A549 (cell line): ENCODE data around the gene IGFALS. TPM values are rescaled to one million over a fixed set of nuclear protein-coding genes. Genes with fewer than 3 reads are reported as not detected.

Experiments used
- ATAC-seq, 2 experiments: fragments of 200-7000 bp in 1 of 2; fragments of >200 bp in 1 of 2; cut with Nextera tagmentation in 1 of 2; cut with Tn5 transposase in 1 of 2; 3 replicates each; pipeline versions ENCODE4 v1.8.0 to v1.9.1; 2018 to 2020; ENCODE audit warnings: mild to moderate bottlenecking in 1 of 2, moderate library complexity in 1 of 2
- CTCF ChIA-PET: fragments of 300-600 bp; sonication (Branson Sonifier 250); formaldehyde crosslinking; extraction: SDS; loops from one replicate; lab custom pipeline; 2021; ENCODE audit warnings: antibody characterized with exemption, inconsistent platforms; lab: Yijun Ruan, JAX
- POLR2A ChIA-PET: fragments of 350-600 bp; formaldehyde crosslinking; extraction: SDS; loops from one replicate; lab custom pipeline; 2021; ENCODE audit warnings: antibody characterized with exemption, inconsistent platforms; lab: Yijun Ruan, JAX
- DNase-seq, 2 experiments: peaks; one replicate each; pipeline versions ENCODE4 v3.0.0 to v3.0.0-alpha.2; 2011 to 2016; ENCODE audit warnings: low read depth in 1 of 2, low spot score in 1 of 2
- FAIRE-seq: peaks from 2 replicates; lab custom pipeline; 2011; peaks lifted over from hg19 to GRCh38; lab: Jason Lieb, UNC
- H3K27ac ChIP-seq, 2 experiments: fragments of >200 bp; sonication (Bioruptor Twin); formaldehyde crosslinking; 3 replicates each; pipeline ENCODE4 v1.5.1; 2016 to 2017
- H3K4me1 ChIP-seq: fragments of >200 bp; sonication (Bioruptor Twin); formaldehyde crosslinking; 3 replicates; pipeline ENCODE4 v1.6.1; 2016
- H3K4me2 ChIP-seq: fragments of >200 bp; sonication (Bioruptor Twin); formaldehyde crosslinking; 3 replicates; pipeline ENCODE4 v1.6.1; 2016
- H3K4me3 ChIP-seq: fragments of >200 bp; sonication (Bioruptor Twin); formaldehyde crosslinking; 3 replicates; pipeline ENCODE4 v1.5.1; 2016
- H3K9me3 ChIP-seq: fragments of >200 bp; sonication (Bioruptor Twin); formaldehyde crosslinking; 3 replicates; pipeline ENCODE4 v1.6.1; 2016
- CBX2 ChIP-seq: fragments of 200-600 bp; sonication (generic); IDR thresholded peaks from 2 replicates; pipeline ENCODE4 v1.6.1; 2016; ENCODE audit warnings: low read depth, mild to moderate bottlenecking, borderline replicate concordance
- EP300 ChIP-seq, 2 experiments: fragments of >200 bp; sonication (Bioruptor Twin); formaldehyde crosslinking; IDR thresholded peaks; 2 replicates in 1 of 2; 3 replicates in 1 of 2; pipeline ENCODE4 v1.6.1; 2016 to 2017
- FOSB ChIP-seq: fragments of 250-450 bp; sonication (Bioruptor Pico); IDR thresholded peaks from 2 replicates; pipeline ENCODE4 v1.5.0; 2020; ENCODE audit warnings: mild to moderate bottlenecking, moderate library complexity
- FOSL2 ChIP-seq, 2 experiments: fragments of 450-650 bp in 1 of 2; fragments of >200 bp in 1 of 2; sonication (Bioruptor Twin) in 1 of 2; formaldehyde crosslinking; IDR thresholded peaks; 2 replicates each; pipeline versions ENCODE4 v1.5.0 to v1.6.1; 2016 to 2020; ENCODE audit warnings: mild to moderate bottlenecking in 1 of 2, moderate library complexity in 1 of 2
- GATA3 ChIP-seq: IDR thresholded peaks from 2 replicates; pipeline ENCODE4 v1.6.1; 2012; ENCODE audit warnings: borderline replicate concordance
- HDAC2 ChIP-seq: fragments of 200-600 bp; sonication (generic); IDR thresholded peaks from 2 replicates; pipeline ENCODE4 v1.6.1; 2016
- KDM1A ChIP-seq: fragments of 200-600 bp; sonication (generic); IDR thresholded peaks from 2 replicates; pipeline ENCODE4 v1.6.1; 2016; ENCODE audit warnings: low read depth, mild to moderate bottlenecking
- MAX ChIP-seq: IDR thresholded peaks from 2 replicates; pipeline ENCODE4 v1.6.1; 2012
- MAZ ChIP-seq: fragments of 150-350 bp; IDR thresholded peaks from 2 replicates; pipeline ENCODE4 v1.6.1; 2014; ENCODE audit warnings: antibody characterized with exemption, low read depth, low read length, borderline replicate concordance
- NFE2L2 ChIP-seq: fragments of 150-350 bp; conservative IDR thresholded peaks from 2 replicates; pipeline ENCODE4 v1.6.1; 2014; ENCODE audit warnings: low read length
- NR3C1 ChIP-seq: fragments of >200 bp; sonication (Bioruptor Twin); formaldehyde crosslinking; IDR thresholded peaks from 3 replicates; pipeline ENCODE4 v1.6.1; 2017
- PHF8 ChIP-seq: fragments of 200-600 bp; sonication (generic); IDR thresholded peaks from 2 replicates; pipeline ENCODE4 v1.6.1; 2016; ENCODE audit warnings: low read depth, mild to moderate bottlenecking, antibody characterized with exemption, moderate library complexity, borderline replicate concordance
- RAD21 ChIP-seq, 2 experiments: fragments of >200 bp in 1 of 2; sonication (Bioruptor Twin) in 1 of 2; formaldehyde crosslinking in 1 of 2; IDR thresholded peaks in 1 of 2; conservative IDR thresholded peaks in 1 of 2; 2 replicates in 1 of 2; 3 replicates in 1 of 2; pipeline ENCODE4 v1.6.1; 2012 to 2018; ENCODE audit warnings: inconsistent platforms in 1 of 2
- RARB ChIP-seq: fragments of 250-450 bp; sonication (Bioruptor Pico); IDR thresholded peaks from 2 replicates; pipeline ENCODE4 v1.8.0; 2021; ENCODE audit warnings: mild to moderate bottlenecking, moderate library complexity
- RCOR1 ChIP-seq: fragments of 150-350 bp; IDR thresholded peaks from 2 replicates; pipeline ENCODE4 v1.6.1; 2014; ENCODE audit warnings: antibody characterized with exemption, low read length, low read depth
- ZC3H11A ChIP-seq: fragments of 450-650 bp; IDR thresholded peaks from 2 replicates; pipeline ENCODE4 v1.6.1; 2014; ENCODE audit warnings: antibody characterized with exemption, mild to moderate bottlenecking
- ZSCAN20 ChIP-seq: fragments of 250-450 bp; sonication (Bioruptor Pico); IDR thresholded peaks from 2 replicates; pipeline ENCODE4 v1.8.0; 2022; ENCODE audit warnings: mild to moderate bottlenecking, moderate library complexity
- WGBS: methylation state at CpG from one replicate; pipeline ENCODE4 v1.1.6; 2017; ENCODE audit errors: missing lambda C conversion rate; 5-methylcytosine and 5-hydroxymethylcytosine counted together
- polyA plus RNA-seq, 4 experiments: library from polyadenylated mRNA; depleted of rRNA in 3 of 4; stranded (reverse); fragments of >200 nt; fragmentation: RNase III in 1 of 4; extraction: RNeasy Plus Mini Kit Qiagen cat#74134 plus additional on column Dnase treatment in 1 of 4; gene quantifications; 2 replicates in 3 of 4; 3 replicates in 1 of 4; pipeline ENCODE4 v1.2.3, GENCODE V29; 2011 to 2017
- TF ChIP-seq, protein P1 (sequence below): fragments of 200-600 bp; sonication (generic); IDR thresholded peaks from 2 replicates; pipeline ENCODE4 v1.6.1; 2016; ENCODE audit warnings: antibody characterized with exemption, mild to moderate bottlenecking, moderate library complexity
- TF ChIP-seq, protein P2 (sequence below): fragments of >200 bp; sonication (Bioruptor Twin); formaldehyde crosslinking; IDR thresholded peaks from 3 replicates; pipeline ENCODE4 v1.6.1; 2016

The IGFALS gene
- polyA plus RNA-seq, 2 of the 4 experiments (the other 2 are of a cell fraction): 0.08 TPM; not detected in 1

- no peak for TF ChIP-seq RARB (CRISPR knock-in tag)
- TF ChIP-seq HDAC2: no peak
- no peak for TF ChIP-seq ZC3H11A
- no peak overlapping the region for H3K4me3 ChIP-seq
- POLR2A ChIA-PET: no interaction called here
- H3K4me2 ChIP-seq: no peak overlapping the region
- FAIRE-seq (no peak), ATAC-seq (no peak), DNase-seq (no peak)
- WGBS: 93% methylated on average over 30 of the region's 30 CpGs
- H3K4me1 ChIP-seq: no peaks in the 10 kb centered on the region
- no peak overlapping the region for H3K27ac ChIP-seq
- no peaks in the 10 kb centered on the region for H3K9me3 ChIP-seq
- CTCF ChIA-PET: interaction anchor here (1.3 to 8.5 kb wide), 3 partner anchors 12 to 55 kb away, joined by 3 to 56 read pairs (median 15); partner anchors contain the start of gene MAPK8IP3
These were observed 31.2 kb downstream of the IGFALS start for GRCh38 chr16:1762196-1762878.

DNA sequence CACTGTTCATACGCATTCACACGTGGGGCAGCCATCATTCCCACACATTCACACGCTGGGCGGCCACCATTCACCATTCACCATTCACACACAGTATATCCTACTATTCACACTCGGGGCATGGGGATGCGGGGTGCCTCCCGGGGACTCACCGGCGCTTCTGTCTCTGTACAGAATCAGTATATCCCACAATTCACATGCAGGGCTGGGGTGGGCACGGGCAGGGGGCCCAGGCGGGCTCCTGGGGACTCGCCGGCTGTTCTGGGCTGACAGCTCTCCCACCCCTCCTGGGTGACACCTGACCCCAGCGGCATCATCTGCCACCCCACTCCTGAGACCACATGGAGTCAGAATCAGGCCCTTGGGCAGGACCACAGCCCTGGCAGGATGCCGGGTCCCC lies 31.8 kb downstream of the IGFALS start:
- no peak for ATAC-seq

GRCh38 chr16:1760911-1761310 lies 32.6 kb downstream of the IGFALS start:
- Histone ChIP-seq H3K27ac (no peak overlapping the region), H3K4me2 (no peak overlapping the region), H3K4me1 (no peaks in the 10 kb centered on the region), H3K4me3 (no peak overlapping the region), H3K9me3 (no peaks in the 10 kb centered on the region)
- ChIA-PET POLR2A (no interaction called here), CTCF (interaction anchor here (0.8 to 1.6 kb wide), 6 partner anchors 8 to 151 kb away, joined by 3 to 6 read pairs (median 4); partner anchors contain the start of genes MAPK8IP3 and NME3)
- ATAC-seq (no peak), FAIRE-seq (no peak), DNase-seq (no peak)
- 93% methylated on average over 15 of the region's 15 CpGs for WGBS
- TF ChIP-seq MAX: no peak
- TF ChIP-seq FOSL2 (IDR thresholded peaks at IDR 0.05): no peak
- no peak for TF ChIP-seq FOSL2 (CRISPR knock-in tag; IDR thresholded peaks at IDR 0.05)
- TF ChIP-seq MAZ: no peak
- TF ChIP-seq KDM1A: no peak
- no peak for TF ChIP-seq RCOR1
- TF ChIP-seq FOSB (CRISPR knock-in tag): no peak
- TF ChIP-seq NR3C1: no peak
- no peak for TF ChIP-seq ZSCAN20 (CRISPR knock-in tag)
- TF ChIP-seq NFE2L2: no peak
- TF ChIP-seq CBX2: no peak
- TF ChIP-seq EP300 (IDR thresholded peaks at IDR 0.05): no peak
- no peak for TF ChIP-seq PHF8

More for the DNA sequence above, 31.8 kb downstream of the IGFALS start:
- no peak overlapping the region for H3K4me2 ChIP-seq
- TF ChIP-seq GATA3: no peak
- TF ChIP-seq, protein P1, sequence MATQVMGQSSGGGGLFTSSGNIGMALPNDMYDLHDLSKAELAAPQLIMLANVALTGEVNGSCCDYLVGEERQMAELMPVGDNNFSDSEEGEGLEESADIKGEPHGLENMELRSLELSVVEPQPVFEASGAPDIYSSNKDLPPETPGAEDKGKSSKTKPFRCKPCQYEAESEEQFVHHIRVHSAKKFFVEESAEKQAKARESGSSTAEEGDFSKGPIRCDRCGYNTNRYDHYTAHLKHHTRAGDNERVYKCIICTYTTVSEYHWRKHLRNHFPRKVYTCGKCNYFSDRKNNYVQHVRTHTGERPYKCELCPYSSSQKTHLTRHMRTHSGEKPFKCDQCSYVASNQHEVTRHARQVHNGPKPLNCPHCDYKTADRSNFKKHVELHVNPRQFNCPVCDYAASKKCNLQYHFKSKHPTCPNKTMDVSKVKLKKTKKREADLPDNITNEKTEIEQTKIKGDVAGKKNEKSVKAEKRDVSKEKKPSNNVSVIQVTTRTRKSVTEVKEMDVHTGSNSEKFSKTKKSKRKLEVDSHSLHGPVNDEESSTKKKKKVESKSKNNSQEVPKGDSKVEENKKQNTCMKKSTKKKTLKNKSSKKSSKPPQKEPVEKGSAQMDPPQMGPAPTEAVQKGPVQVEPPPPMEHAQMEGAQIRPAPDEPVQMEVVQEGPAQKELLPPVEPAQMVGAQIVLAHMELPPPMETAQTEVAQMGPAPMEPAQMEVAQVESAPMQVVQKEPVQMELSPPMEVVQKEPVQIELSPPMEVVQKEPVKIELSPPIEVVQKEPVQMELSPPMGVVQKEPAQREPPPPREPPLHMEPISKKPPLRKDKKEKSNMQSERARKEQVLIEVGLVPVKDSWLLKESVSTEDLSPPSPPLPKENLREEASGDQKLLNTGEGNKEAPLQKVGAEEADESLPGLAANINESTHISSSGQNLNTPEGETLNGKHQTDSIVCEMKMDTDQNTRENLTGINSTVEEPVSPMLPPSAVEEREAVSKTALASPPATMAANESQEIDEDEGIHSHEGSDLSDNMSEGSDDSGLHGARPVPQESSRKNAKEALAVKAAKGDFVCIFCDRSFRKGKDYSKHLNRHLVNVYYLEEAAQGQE: no peak
- TF ChIP-seq, protein P2, sequence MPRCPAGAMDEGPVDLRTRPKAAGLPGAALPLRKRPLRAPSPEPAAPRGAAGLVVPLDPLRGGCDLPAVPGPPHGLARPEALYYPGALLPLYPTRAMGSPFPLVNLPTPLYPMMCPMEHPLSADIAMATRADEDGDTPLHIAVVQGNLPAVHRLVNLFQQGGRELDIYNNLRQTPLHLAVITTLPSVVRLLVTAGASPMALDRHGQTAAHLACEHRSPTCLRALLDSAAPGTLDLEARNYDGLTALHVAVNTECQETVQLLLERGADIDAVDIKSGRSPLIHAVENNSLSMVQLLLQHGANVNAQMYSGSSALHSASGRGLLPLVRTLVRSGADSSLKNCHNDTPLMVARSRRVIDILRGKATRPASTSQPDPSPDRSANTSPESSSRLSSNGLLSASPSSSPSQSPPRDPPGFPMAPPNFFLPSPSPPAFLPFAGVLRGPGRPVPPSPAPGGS: no peak
- TF ChIP-seq FOSL2 (IDR thresholded peaks at IDR 0.05): no peak
- no peak for TF ChIP-seq FOSL2 (CRISPR knock-in tag; IDR thresholded peaks at IDR 0.05)
- no peak for TF ChIP-seq RAD21 (conservative IDR thresholded peaks at IDR 0.05 in 1 of 2, IDR thresholded peaks at IDR 0.05 in 1 of 2)
- TF ChIP-seq, all 56 proteins: peak for 0
- ChIA-PET CTCF (interaction anchor here (1.3 kb wide), 1 partner anchor 12 kb away, joined by 3 read pairs; no protein-coding TSS in a partner anchor), POLR2A (no interaction called here)
- WGBS: 93% methylated on average over 10 of the region's 15 CpGs
- no peaks in the 10 kb centered on the region for H3K9me3 ChIP-seq
- no peaks in the 10 kb centered on the region for H3K4me1 ChIP-seq
- no peak for DNase-seq
- FAIRE-seq: no peak
- H3K27ac ChIP-seq: no peak overlapping the region
- H3K4me3 ChIP-seq: no peak overlapping the region
